Transverse colon (tissue), 3 donors: Measurements from ENCODE around the gene GBX1.

Experiments
- CTCF ChIP-seq, 5 experiments: fragments of 200-600 bp in 3 of 5; fragments of 450-650 bp in 2 of 5; sonication (generic) in 3 of 5; IDR thresholded peaks; 1 replicate in 2 of 5; 2 replicates in 3 of 5; pipeline ENCODE4 v1.5.1; 2016 to 2017; ENCODE audit warnings: antibody characterized with exemption in 5 of 5, inconsistent platforms in 3 of 5, mild to moderate bottlenecking in 2 of 5, moderate library complexity in 1 of 5
- EP300 ChIP-seq: sonication (generic); formaldehyde crosslinking; IDR thresholded peaks from one replicate; pipeline ENCODE4 v1.6.1; 2017; ENCODE audit warnings: antibody characterized with exemption, low read depth
- POLR2A ChIP-seq: fragments of 450-650 bp; IDR thresholded peaks from one replicate; pipeline ENCODE4 v1.6.1; 2016; ENCODE audit warnings: antibody characterized with exemption, mild to moderate bottlenecking, moderate library complexity

DNA sequence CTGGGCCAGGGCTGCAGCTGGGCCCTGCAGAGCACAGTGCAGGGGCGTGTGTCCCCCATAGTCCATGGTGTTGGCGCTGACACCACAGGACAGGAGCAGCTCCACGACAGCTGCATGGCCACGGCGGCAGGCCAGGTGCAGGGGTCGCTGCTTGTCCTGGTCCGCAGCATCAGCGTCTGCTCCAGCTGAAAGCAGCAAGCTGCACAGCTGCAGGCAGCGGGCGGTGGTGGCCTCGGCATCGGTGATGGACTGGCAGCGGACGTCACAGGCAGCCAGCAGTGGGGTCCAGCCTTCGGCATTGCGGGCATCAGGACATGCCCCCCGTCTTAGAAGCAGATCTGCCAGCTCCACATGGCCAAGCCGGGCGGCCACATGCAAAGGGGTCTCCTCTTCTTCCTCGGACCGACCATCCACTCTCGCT is 13.5 kb upstream of the GBX1 start:
- no peak for TF ChIP-seq CTCF (IDR thresholded peaks at IDR 0.05)
- no peak for TF ChIP-seq EP300
- no peak for TF ChIP-seq POLR2A
